SU-DHL-6 (cell line): Measurements from ENCODE around the gene HUNK.

Experiments
- H2AFZ ChIP-seq: fragments of 200-600 bp; sonication (generic); 2 replicates; pipeline ENCODE4 v1.6.1; 2014; ENCODE audit warnings: low read depth, mild to moderate bottlenecking, moderate library complexity, mixed read lengths, antibody characterized with exemption, low read length; ENCODE audit not compliant: severe bottlenecking
- H3F3A ChIP-seq: fragments of 200-600 bp; shearing (Covaris generic); 2 replicates; pipeline ENCODE4 v1.6.0; 2016; ENCODE audit warnings: antibody characterized with exemption, mild to moderate bottlenecking; ENCODE audit not compliant: insufficient read depth
- H3K27ac ChIP-seq: fragments of 200-600 bp; sonication (generic); 2 replicates; pipeline ENCODE4 v1.5.1; 2016; ENCODE audit warnings: low read depth, mild to moderate bottlenecking, low read length, moderate library complexity, mixed read lengths
- H3K27me3 ChIP-seq: fragments of 200-600 bp; sonication (generic), shearing (Covaris generic); 2 replicates; pipeline ENCODE4 v1.6.0; 2014; ENCODE audit warnings: mild to moderate bottlenecking, low read length
- H3K36me3 ChIP-seq: fragments of 200-600 bp; sonication (generic); 2 replicates; pipeline ENCODE4 v1.6.1; 2014; ENCODE audit warnings: mild to moderate bottlenecking, low read length, mixed read lengths
- H3K4me2 ChIP-seq: fragments of 300-600, 200-600 bp; shearing (Covaris generic), sonication (generic); 2 replicates; pipeline ENCODE4 v1.6.0; 2014; ENCODE audit warnings: low read length, low read depth, mild to moderate bottlenecking; ENCODE audit not compliant: poor library complexity, severe bottlenecking
- H3K4me3 ChIP-seq: fragments of 200-600 bp; sonication (generic); 2 replicates; pipeline ENCODE4 v1.5.1; 2014; ENCODE audit warnings: antibody characterized with exemption, low read length, mild to moderate bottlenecking, mixed read lengths; ENCODE audit not compliant: insufficient read depth, poor library complexity, severe bottlenecking
- H3K79me2 ChIP-seq: fragments of 200-600 bp; sonication (generic); 2 replicates; pipeline ENCODE4 v1.6.1; 2014; ENCODE audit warnings: mild to moderate bottlenecking, low read length, moderate library complexity; ENCODE audit not compliant: insufficient read depth
- H3K9ac ChIP-seq: fragments of 200-600 bp; sonication (generic); 2 replicates; pipeline ENCODE4 v1.7.0; 2014; ENCODE audit warnings: mild to moderate bottlenecking, low read length
- H3K9me2 ChIP-seq: fragments of 200-600 bp; sonication (generic); replicated peaks from 2 replicates; pipeline ENCODE4 v1.6.1; 2014; ENCODE audit warnings: low read length; ENCODE audit not compliant: insufficient read depth
- H3K9me3 ChIP-seq: fragments of 200-600 bp; sonication (generic); 2 replicates; pipeline ENCODE4 v1.6.1; 2014; ENCODE audit warnings: low read length, mixed read lengths; ENCODE audit not compliant: insufficient read depth
- H4K20me1 ChIP-seq: fragments of 200-600 bp; sonication (generic); 2 replicates; pipeline ENCODE4 v1.6.1; 2014; ENCODE audit warnings: low read depth, mild to moderate bottlenecking, antibody characterized with exemption, low read length, moderate library complexity, mixed read lengths
- EZH2phosphoT487 ChIP-seq: fragments of 200-600 bp; sonication (generic), shearing (Covaris generic); conservative IDR thresholded peaks from 2 replicates; pipeline ENCODE4 v1.6.1; 2018; ENCODE audit warnings: mild to moderate bottlenecking, antibody characterized with exemption, low read length, moderate library complexity, mixed read lengths
- TF ChIP-seq, protein P1 (sequence below): fragments of 200-600 bp; sonication (generic); IDR thresholded peaks from one replicate; pipeline ENCODE4 v1.5.1; 2017; ENCODE audit warnings: antibody characterized with exemption, mild to moderate bottlenecking, low read length, moderate library complexity; ENCODE audit not compliant: insufficient read depth, poor library complexity, severe bottlenecking

HUNK gene

DNA sequence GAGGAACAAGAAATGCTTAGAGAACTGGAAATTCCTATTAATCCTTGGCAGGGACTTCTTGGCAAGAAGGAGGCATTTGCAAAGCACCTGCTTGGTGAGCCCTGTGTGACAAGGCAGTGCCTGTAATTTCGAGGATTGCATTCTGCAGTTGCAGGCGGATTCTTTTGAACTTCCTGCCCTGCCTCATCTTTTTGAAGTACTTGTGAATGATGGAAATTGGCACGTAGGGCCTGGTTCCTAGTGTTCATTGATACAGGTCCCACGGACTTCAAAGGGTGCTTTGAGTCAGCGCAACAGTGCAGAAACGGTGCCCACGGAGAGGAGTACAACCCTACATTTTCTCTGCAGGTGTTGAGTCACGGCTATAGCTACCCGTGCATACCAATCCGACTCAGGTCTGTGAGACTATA lies 6.4 kb downstream of the HUNK start:
- Histone ChIP-seq H3K27ac (no peak overlapping the region), H4K20me1 (no peaks in the 10 kb centered on the region), H2AFZ (no peak overlapping the region), H3K79me2 (no peaks in the 10 kb centered on the region), H3K36me3 (no peaks in the 10 kb centered on the region), H3K9ac (no peak overlapping the region), H3K4me2 (no peak overlapping the region), H3K9me3 (no peaks in the 10 kb centered on the region), H3K4me3 (no peak overlapping the region), H3K27me3 (no peaks in the 10 kb centered on the region), H3K9me2 (no peaks in the 10 kb centered on the region), H3F3A (no peaks in the 10 kb centered on the region)
- TF ChIP-seq EZH2phosphoT487: no peak
- TF ChIP-seq, protein P1, sequence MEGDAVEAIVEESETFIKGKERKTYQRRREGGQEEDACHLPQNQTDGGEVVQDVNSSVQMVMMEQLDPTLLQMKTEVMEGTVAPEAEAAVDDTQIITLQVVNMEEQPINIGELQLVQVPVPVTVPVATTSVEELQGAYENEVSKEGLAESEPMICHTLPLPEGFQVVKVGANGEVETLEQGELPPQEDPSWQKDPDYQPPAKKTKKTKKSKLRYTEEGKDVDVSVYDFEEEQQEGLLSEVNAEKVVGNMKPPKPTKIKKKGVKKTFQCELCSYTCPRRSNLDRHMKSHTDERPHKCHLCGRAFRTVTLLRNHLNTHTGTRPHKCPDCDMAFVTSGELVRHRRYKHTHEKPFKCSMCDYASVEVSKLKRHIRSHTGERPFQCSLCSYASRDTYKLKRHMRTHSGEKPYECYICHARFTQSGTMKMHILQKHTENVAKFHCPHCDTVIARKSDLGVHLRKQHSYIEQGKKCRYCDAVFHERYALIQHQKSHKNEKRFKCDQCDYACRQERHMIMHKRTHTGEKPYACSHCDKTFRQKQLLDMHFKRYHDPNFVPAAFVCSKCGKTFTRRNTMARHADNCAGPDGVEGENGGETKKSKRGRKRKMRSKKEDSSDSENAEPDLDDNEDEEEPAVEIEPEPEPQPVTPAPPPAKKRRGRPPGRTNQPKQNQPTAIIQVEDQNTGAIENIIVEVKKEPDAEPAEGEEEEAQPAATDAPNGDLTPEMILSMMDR: no peak

DNA sequence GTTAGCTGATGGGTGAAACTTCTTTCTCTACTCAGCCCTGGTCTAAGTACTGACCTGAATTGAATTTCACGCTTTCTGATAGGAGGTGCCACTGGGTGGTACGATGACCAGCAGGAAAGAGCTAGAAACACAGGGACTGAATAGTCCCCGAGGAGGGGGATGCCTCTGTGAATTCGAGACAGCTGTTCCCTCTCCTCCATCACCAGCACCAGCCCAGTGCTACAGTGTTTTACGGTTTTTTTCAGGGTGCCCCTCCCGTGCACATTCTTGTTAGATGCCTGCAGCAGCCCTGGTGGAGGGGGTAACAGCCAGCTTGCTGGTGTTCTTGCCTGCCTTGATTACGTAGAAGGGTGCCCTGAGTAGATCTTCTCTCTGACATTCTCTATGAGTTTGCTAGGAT lies 7.1 kb downstream of the HUNK start:
- Histone ChIP-seq H3K27me3 (no peaks in the 10 kb centered on the region), H3K9me2 (no peaks in the 10 kb centered on the region), H3K9me3 (no peaks in the 10 kb centered on the region), H3K4me3 (no peak overlapping the region), H3K36me3 (no peaks in the 10 kb centered on the region), H3F3A (no peaks in the 10 kb centered on the region), H2AFZ (no peak overlapping the region), H3K79me2 (no peaks in the 10 kb centered on the region), H4K20me1 (no peaks in the 10 kb centered on the region), H3K27ac (no peak overlapping the region), H3K4me2 (no peak overlapping the region), H3K9ac (no peak overlapping the region)
- TF ChIP-seq, protein P1: no peak
- TF ChIP-seq EZH2phosphoT487: no peak

DNA sequence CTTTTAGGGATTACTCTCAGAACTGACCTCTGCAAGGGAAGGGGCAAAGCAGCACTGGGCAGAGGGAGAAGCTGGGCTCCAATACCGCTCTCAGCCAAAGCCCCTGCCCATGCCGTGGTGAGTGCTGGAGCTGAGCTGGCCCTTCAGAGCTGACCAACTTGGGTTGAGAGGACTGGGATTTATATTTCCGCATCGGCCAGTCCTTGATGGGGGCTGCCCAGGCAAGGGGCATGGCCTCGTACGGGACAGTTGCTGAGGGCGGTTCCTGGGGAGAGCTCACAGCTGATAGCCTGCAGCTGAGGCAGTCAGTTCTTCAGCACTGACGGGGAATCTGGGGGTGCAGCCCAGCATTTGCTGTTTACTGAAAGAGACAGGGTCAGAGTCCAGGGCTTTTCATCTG lies 8.0 kb downstream of the HUNK start:
- H3K79me2 ChIP-seq: no peaks in the 10 kb centered on the region
- no peaks in the 10 kb centered on the region for H3K9me3 ChIP-seq
- H3K9me2 ChIP-seq: no peaks in the 10 kb centered on the region
- no peak overlapping the region for H3K9ac ChIP-seq
- no peaks in the 10 kb centered on the region for H3F3A ChIP-seq
- H4K20me1 ChIP-seq: no peaks in the 10 kb centered on the region
- no peaks in the 10 kb centered on the region for H3K36me3 ChIP-seq
- no peak for TF ChIP-seq EZH2phosphoT487
- H3K4me3 ChIP-seq: no peak overlapping the region
- H3K4me2 ChIP-seq: no peak overlapping the region
- H3K27me3 ChIP-seq: no peaks in the 10 kb centered on the region
- H2AFZ ChIP-seq: no peak overlapping the region
- no peak overlapping the region for H3K27ac ChIP-seq

DNA sequence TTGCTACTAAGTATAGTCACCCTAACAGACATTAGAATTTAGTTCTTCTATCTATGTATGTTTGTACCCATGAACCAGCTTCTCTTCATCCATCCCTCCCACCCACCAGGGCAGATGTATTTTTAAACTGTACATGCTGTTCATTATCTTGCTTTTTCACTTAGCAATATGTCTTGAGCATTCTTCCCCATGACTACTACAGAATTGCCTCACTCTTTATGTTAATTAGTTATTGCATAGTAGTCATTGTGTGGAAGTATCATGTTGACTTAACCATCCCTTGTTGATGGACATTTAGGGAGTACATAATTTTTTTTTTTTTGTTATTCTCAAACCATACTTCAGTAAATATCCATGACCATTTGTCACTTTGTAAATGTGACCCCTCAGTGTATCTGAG lies 9.9 kb downstream of the HUNK start:
- Histone ChIP-seq H3K4me3 (no peak overlapping the region), H2AFZ (no peak overlapping the region), H4K20me1 (no peaks in the 10 kb centered on the region), H3K9ac (no peak overlapping the region), H3K27ac (no peak overlapping the region), H3K9me2 (no peaks in the 10 kb centered on the region), H3K9me3 (no peaks in the 10 kb centered on the region), H3K79me2 (no peaks in the 10 kb centered on the region), H3K36me3 (no peaks in the 10 kb centered on the region), H3K4me2 (no peak overlapping the region), H3F3A (no peaks in the 10 kb centered on the region), H3K27me3 (no peaks in the 10 kb centered on the region)
- TF ChIP-seq, protein P1: no peak
- no peak for TF ChIP-seq EZH2phosphoT487
